Vagina (tissue), 2 donors: ENCODE measurements around the gene CLHC1.

Experiments used
- POLR2A ChIP-seq, 2 donors: fragments of 450-650 bp; IDR thresholded peaks; one replicate each; pipeline ENCODE4 v1.6.1; 2017; ENCODE audit warnings: antibody characterized with exemption in 2 of 2, mild to moderate bottlenecking in 2 of 2, moderate library complexity in 2 of 2
- POLR2AphosphoS5 ChIP-seq, 2 donors: sonication (generic); formaldehyde crosslinking; IDR thresholded peaks; one replicate each; pipeline ENCODE4 v1.9.0; 2017; ENCODE audit warnings: antibody characterized with exemption in 2 of 2, mild to moderate bottlenecking in 2 of 2, low read depth in 1 of 2; ENCODE audit not compliant: insufficient read depth in 1 of 2

DNA sequence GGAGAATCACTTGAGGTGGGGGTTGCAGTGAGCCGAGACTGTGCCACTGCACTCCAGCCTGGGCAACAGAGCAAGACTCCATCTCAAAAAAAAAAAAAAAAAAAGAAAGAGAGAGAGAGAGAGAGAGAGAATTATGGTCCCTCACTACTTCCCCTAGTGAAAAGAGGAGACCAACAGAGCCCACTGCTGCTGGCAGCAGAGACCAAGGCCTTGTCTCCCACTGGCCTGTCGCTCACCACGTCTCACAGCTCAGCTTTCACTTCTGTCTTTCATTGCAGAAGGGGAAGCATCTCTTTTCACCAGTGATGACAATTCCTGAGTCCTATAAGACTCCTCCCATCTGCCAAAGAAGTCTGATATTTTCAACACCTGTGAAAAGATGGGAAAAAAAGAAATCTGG, 81.3 kb downstream of the CLHC1 start:
- TF ChIP-seq POLR2AphosphoS5 (IDR thresholded peaks at IDR 0.05; ENCODE audit: insufficient read depth in 1 of 2, low read depth in 1 of 2) = no peak
- no peak for TF ChIP-seq POLR2A (IDR thresholded peaks at IDR 0.05)
